Tibial artery (tissue), 4 donors: ENCODE results near the gene DNAJC3.

ENCODE experiments used
- DNase-seq, 2 donors: peaks; one replicate each; pipeline ENCODE4 v3.0.0-alpha.2; 2019
- H3K27ac ChIP-seq, 2 donors: fragments of 200-600 bp; sonication (generic) in 1 of 2; 1 replicate in 1 of 2; 2 replicates in 1 of 2; pipeline ENCODE4 v1.5.1; 2018 to 2019; ENCODE audit warnings: mild to moderate bottlenecking in 1 of 2
- H3K27me3 ChIP-seq, 2 donors: fragments of 200-600 bp; sonication (generic) in 1 of 2; one replicate each; pipeline versions ENCODE4 v1.5.1 to v1.6.0; 2016 to 2019
- H3K36me3 ChIP-seq, 3 donors: fragments of 200-600 bp; sonication (generic) in 2 of 3; one replicate each; pipeline ENCODE4 v1.5.1; 2016 to 2019; ENCODE audit warnings: mild to moderate bottlenecking in 2 of 3
- H3K4me1 ChIP-seq, 4 donors: fragments of 200-600 bp; sonication (generic) in 2 of 4; 1 replicate in 3 of 4; 2 replicates in 1 of 4; pipeline ENCODE4 v1.5.1; 2016 to 2019
- H3K4me3 ChIP-seq, 2 donors: fragments of 200-600 bp; sonication (generic) in 1 of 2; 1 replicate in 1 of 2; 2 replicates in 1 of 2; pipeline ENCODE4 v1.5.1; 2018 to 2019; ENCODE audit warnings: mild to moderate bottlenecking in 2 of 2
- H3K9me3 ChIP-seq, 3 donors: fragments of 200-600 bp; sonication (generic) in 1 of 3; one replicate each; pipeline ENCODE4 v1.5.1; 2016 to 2019
- intact Hi-C: fragments of 100-400 bp; cut with DNase I; formaldehyde crosslinking; loops from one replicate; pipeline ENCODE4 v1.15.0; 2023; ENCODE audit warnings: low total_unique reads
- TF ChIP-seq, protein P1 (sequence below), 2 experiments: fragments of 200-600 bp in 1 of 2; fragments of 450-650 bp in 1 of 2; IDR thresholded peaks; one replicate each; pipeline ENCODE4 v1.5.1; 2017 to 2019; ENCODE audit warnings: antibody characterized with exemption in 2 of 2, mild to moderate bottlenecking in 1 of 2, moderate library complexity in 1 of 2

The DNAJC3 gene

DNA sequence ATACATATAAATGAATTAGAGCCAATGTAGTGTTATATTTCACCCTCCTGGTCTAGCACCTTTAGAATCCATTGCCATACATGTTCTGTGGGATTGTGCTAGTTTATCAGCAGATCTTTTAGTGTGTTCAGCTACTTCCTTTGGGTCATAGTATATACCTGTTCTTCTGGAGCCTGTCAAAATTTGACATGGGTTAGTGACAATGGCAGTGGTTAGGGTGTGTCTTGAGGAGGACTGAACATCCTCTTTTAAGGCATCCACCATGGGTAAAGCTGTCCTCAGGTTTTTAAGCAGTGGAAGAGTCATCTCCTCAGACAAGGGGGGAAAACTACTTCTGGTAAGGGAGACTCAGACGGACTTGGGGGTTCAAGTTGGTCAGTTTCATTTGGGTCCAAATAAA, 29.4 kb downstream of the DNAJC3 start:
- no peak overlapping the region for H3K4me3 ChIP-seq
- TF ChIP-seq, protein P1, sequence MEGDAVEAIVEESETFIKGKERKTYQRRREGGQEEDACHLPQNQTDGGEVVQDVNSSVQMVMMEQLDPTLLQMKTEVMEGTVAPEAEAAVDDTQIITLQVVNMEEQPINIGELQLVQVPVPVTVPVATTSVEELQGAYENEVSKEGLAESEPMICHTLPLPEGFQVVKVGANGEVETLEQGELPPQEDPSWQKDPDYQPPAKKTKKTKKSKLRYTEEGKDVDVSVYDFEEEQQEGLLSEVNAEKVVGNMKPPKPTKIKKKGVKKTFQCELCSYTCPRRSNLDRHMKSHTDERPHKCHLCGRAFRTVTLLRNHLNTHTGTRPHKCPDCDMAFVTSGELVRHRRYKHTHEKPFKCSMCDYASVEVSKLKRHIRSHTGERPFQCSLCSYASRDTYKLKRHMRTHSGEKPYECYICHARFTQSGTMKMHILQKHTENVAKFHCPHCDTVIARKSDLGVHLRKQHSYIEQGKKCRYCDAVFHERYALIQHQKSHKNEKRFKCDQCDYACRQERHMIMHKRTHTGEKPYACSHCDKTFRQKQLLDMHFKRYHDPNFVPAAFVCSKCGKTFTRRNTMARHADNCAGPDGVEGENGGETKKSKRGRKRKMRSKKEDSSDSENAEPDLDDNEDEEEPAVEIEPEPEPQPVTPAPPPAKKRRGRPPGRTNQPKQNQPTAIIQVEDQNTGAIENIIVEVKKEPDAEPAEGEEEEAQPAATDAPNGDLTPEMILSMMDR (IDR thresholded peaks at IDR 0.05): no peak

DNA sequence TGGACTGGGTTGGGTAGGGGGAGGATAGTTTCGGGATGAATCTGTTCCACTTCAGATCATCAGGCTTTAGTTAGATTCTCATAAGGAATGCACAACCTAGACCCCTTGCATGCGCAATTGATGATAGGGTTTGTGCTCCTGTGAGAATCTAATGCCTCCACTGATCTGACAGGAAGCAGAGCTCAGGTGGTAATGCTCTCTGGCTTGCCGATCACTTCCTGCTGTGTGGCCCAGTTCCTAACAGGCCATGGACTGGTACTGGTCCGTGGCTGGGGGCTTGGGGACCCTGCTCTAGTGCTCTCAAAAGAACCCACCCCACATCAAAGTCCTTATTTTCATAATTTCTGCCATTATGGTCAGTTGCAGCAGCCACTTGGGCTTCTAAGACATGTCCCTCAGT, 30.1 kb downstream of the DNAJC3 start:
- TF ChIP-seq, protein P1 (IDR thresholded peaks at IDR 0.05): no peak

More for the DNA sequence above, 29.4 kb downstream of the DNAJC3 start:
- Histone ChIP-seq H3K9me3 (no peaks in the 10 kb centered on the region), H3K36me3 (peaks cover 2 to 13% (median 10%) of the 10 kb centered on the region in 3 donors), H3K27me3 (no peaks in the 10 kb centered on the region), H3K4me1 (peaks cover 0 to 2% (median 0%) of the 10 kb centered on the region in 4 donors), H3K27ac (no peak overlapping the region)
- intact Hi-C loops: no loop called here
- DNase-seq: no peak

DNA sequence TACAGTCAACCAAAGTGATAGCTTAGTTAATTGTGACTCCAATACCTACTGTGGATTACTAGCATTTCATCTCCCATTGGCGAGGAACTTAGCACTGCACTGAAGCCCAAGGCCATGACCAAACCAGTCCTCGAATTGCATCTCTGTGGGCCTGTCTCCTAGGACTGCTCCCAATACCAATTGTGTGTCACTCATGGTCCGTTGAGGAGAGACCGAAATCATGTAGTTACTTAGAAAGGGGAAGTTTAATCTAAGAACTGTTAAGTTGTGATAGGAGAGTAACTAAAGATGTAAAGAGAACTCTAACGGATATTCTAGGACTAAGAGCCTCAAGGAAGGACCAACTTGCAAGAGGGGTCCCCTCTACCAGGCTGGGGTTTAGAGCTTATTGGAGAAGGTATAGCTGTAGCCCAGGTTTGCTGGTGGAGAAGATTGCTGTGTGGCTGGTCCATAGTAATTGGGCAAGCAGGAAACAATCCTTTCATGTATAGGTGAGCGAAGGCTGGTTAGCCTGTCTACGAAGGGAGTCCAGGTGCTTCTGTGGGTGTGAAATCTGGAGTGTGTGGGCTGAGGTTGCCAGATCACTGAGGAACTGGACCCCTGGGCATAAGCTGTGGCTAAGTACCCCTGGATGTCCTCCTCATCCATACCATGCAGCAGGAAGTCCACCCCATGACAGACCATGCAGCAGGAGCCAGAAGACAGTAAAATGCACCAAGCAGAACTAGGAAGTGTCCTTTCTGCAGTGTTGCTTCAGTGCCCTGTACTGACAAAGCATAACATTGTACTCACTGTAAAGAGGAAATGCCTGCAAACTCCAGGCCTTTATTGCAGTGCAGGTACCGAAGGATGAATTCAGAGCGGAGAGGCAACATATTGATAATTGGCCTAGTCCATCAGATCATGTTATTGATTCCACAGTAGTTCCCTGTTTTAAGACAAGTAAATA, 30.8 kb downstream of the DNAJC3 start:
- no peaks in the 10 kb centered on the region for H3K9me3 ChIP-seq
- H3K4me1 ChIP-seq: peaks cover 0 to 2% (median 0%) of the 10 kb centered on the region in 4 donors
- intact Hi-C loops: no loop called here
- TF ChIP-seq, protein P1 (IDR thresholded peaks at IDR 0.05): no peak
- H3K27me3 ChIP-seq: no peaks in the 10 kb centered on the region
- DNase-seq: no peak
- H3K4me3 ChIP-seq: no peak overlapping the region
- H3K27ac ChIP-seq: no peak overlapping the region
- H3K36me3 ChIP-seq: peaks cover 14 to 25% (median 21%) of the 10 kb centered on the region in 3 donors

More for the DNA sequence above, 30.1 kb downstream of the DNAJC3 start:
- H3K27ac ChIP-seq: no peak overlapping the region
- no peaks in the 10 kb centered on the region for H3K9me3 ChIP-seq
- H3K36me3 ChIP-seq: peaks cover 8 to 18% (median 15%) of the 10 kb centered on the region in 3 donors
- peaks cover 0 to 2% (median 0%) of the 10 kb centered on the region in 4 donors for H3K4me1 ChIP-seq
- no peaks in the 10 kb centered on the region for H3K27me3 ChIP-seq
- DNase-seq: no peak
- no peak overlapping the region for H3K4me3 ChIP-seq
- intact Hi-C loops: no loop called here

DNA sequence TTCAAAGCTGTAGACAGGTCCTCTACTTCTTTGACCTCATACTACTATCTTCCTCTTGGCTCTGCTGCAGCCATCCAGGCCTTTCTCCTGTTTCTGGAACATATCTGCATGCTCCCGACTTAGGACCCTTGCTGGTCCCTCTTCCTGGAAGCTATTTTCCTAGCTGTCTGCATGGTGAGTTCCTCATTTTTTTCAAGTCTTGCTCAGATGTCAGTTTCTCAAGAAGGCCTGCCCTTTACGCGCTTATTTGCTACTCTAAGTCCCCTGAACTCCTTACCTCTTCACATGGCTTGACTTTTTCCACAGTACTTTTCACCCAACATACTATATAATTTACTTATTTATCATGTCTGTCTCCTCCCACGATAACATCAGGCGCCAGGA, 31.4 kb downstream of the DNAJC3 start:
- H3K27ac ChIP-seq: no peak overlapping the region
- H3K4me1 ChIP-seq: peaks cover 0 to 2% (median 0%) of the 10 kb centered on the region in 4 donors
- H3K4me3 ChIP-seq: no peak overlapping the region
- DNase-seq: no peak
- H3K36me3 ChIP-seq: peaks cover 19 to 32% (median 28%) of the 10 kb centered on the region in 3 donors
- H3K9me3 ChIP-seq: peaks cover 0 to 5% (median 0%) of the 10 kb centered on the region in 3 donors
- intact Hi-C loops: no loop called here
- TF ChIP-seq, protein P1 (IDR thresholded peaks at IDR 0.05): no peak
- no peaks in the 10 kb centered on the region for H3K27me3 ChIP-seq

DNA sequence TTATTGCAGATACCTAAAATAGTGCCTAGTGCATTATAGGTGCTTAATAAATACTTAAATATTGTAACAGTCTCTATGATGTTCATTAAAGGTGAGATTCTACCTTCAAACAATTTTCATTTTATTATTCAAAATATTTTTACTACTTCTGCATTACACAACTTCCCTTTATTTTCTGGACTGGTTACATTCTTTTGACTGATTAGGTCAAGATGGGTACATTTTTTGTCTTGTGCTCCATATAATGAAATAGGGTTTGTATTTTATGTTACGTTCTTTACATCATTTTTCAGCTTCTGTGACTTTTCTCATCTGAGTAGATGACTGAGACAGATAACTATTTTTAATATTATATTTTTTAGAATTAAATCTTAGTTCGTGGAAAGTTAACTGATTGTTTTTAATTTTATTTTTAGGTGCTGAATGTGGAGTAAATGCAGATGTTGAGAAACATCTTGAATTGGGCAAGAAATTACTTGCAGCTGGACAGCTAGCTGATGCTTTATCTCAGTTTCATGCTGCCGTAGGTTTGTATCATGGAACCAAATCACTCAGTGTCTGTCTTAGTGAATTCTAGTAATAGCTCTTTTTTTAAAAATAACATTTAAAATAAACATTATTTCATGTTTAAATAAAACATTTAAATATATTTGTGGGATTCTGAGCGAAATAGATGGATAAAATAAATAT, 32.0 kb downstream of the DNAJC3 start:
- Histone ChIP-seq H3K36me3 (peaks cover 22 to 37% (median 34%) of the 10 kb centered on the region in 3 donors), H3K27me3 (no peaks in the 10 kb centered on the region), H3K9me3 (peaks cover 0 to 8% (median 0%) of the 10 kb centered on the region in 3 donors), H3K4me1 (peaks cover 0 to 2% (median 0%) of the 10 kb centered on the region in 4 donors), H3K27ac (no peak overlapping the region), H3K4me3 (no peak overlapping the region)
- TF ChIP-seq, protein P1 (IDR thresholded peaks at IDR 0.05): no peak
- intact Hi-C loops: no loop called here
- DNase-seq: no peak
